ENCODE results near the gene EHBP1.

GRCh38 chr2:62857139-62857931, 151.8 kb downstream of the EHBP1 start:
- TF ChIP-seq CTCF (IDR thresholded peaks at IDR 0.05) (no peak), POLR2A (IDR thresholded peaks at IDR 0.05) (no peak)
